ENCODE results near the gene CDH4.

The CDH4 gene

GRCh38 chr20:61698598-61699494, 446.8 kb downstream of the CDH4 start:
- TF ChIP-seq ZFX (IDR thresholded peaks at IDR 0.05; ENCODE audit: borderline replicate concordance) (no peak), CTCF (IDR thresholded peaks at IDR 0.05) (no peak)

DNA sequence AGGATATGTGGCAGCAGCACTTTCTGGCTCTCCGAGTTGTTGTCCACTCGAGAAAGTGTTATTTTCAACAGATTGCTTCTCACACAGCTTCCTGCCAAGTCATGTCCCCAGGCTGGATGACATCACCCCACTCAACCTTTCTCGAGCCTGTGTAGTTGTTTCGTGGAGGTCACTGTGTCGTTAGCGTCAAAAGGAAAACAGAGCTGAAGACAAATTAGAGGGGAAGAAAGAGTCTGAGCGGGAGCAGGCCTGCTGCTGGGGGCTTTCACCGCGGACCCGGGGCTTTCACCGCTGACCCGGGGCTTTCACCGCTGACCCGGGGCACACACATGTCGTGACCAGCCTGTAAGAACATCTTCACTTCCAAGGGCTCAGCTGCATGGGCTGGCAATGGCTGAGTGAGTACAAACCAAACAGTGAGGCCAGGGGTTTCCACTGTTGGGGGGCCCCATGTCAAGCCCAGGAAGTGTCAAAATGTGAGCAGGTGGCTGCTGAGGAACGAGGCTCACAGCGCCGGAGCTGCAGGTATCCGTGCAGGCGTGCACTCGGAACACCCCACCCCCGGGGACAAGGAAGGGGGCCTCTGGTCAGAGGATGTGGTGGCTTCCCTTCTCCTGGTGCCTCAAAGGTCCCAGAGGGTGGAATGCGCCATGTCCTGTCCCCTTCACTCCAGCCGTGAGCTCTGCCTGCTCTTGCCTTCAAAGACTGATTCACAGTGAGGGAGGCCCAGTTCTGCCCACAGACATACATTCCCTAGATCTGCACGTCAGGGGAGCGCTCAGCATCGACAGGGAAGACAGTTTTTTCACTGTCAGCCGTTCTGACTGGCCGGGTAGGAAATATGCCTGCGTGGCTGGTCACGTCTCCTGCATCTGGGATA, 447.7 kb downstream of the CDH4 start:
- no peak for TF ChIP-seq ZFX (IDR thresholded peaks at IDR 0.05; ENCODE audit: borderline replicate concordance)
- TF ChIP-seq CTCF (IDR thresholded peaks at IDR 0.05) = no peak

More at GRCh38 chr20:61698598-61699494, 446.8 kb downstream of the CDH4 start:
- no peak overlapping the region for H3K27ac ChIP-seq

GRCh38 chr20:61700595-61701140, 448.6 kb downstream of the CDH4 start:
- TF ChIP-seq CTCF (IDR thresholded peaks at IDR 0.05) (no peak), ZFX (IDR thresholded peaks at IDR 0.05; ENCODE audit: borderline replicate concordance) (no peak)
- H3K27ac ChIP-seq = no peak overlapping the region

More for the DNA sequence above, 447.7 kb downstream of the CDH4 start:
- no peak overlapping the region for H3K27ac ChIP-seq

DNA sequence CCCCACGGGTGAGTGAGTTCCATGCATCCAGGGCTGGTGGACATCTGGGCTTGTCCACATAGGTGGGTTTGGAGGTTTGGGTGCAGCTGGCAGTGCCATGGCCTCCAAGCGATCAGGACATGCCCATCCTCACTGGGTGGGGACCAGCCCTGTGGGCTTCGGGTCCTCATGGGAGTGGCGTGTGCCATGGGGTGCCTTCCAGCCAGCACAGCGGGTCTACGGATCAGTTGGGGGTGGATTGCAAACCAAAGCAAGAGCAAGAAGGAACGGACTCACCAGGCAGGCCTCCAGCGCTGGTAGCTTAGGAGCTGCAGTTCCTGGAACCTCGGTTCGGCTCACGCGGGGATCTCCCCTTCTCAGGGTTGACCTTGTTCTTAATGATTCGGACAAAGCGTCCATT, 449.3 kb downstream of the CDH4 start:
- TF ChIP-seq CTCF (IDR thresholded peaks at IDR 0.05) = no peak
- TF ChIP-seq ZFX (IDR thresholded peaks at IDR 0.05; ENCODE audit: borderline replicate concordance) = no peak
- no peak overlapping the region for H3K27ac ChIP-seq

GRCh38 chr20:61701802-61702201, 449.7 kb downstream of the CDH4 start:
- no peak overlapping the region for H3K27ac ChIP-seq
- TF ChIP-seq CTCF (IDR thresholded peaks at IDR 0.05) (no peak), ZFX (IDR thresholded peaks at IDR 0.05; ENCODE audit: borderline replicate concordance) (no peak)

- no peak overlapping the region for H3K27ac ChIP-seq
Measured at GRCh38 chr20:61702246-61702645, 450.2 kb downstream of the CDH4 start.

More at GRCh38 chr20:61702246-61702645, 450.2 kb downstream of the CDH4 start:
- TF ChIP-seq CTCF (IDR thresholded peaks at IDR 0.05) (no peak), ZFX (IDR thresholded peaks at IDR 0.05; ENCODE audit: borderline replicate concordance) (no peak)
